ENCODE measurements around the gene FGF14.

DNA sequence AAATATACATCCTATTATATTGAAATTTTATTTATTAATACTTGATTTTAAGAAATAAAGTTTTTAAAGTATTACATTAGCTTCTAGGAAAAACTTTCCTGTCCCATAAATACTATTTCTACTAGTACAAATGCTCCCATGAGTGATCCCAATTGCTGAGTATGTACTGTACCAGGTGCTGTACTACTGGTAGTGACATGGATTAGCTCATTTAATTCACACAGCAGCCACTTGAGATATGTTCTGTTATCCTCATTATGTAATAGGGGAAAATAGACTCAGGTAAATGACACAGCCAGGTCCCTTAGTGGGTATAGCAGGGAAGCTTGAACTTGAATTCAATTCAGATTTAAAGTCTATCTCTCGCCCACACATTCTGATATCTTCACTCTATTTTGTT lies 363.1 kb downstream of the FGF14 start:
- TF ChIP-seq GATA3 (IDR thresholded peaks at IDR 0.05; ENCODE audit: low read depth, low read length), result no peak
- TF ChIP-seq GATA2 (IDR thresholded peaks at IDR 0.05; ENCODE audit: low read depth, low read length), result no peak
